ENCODE results near the gene IFT27.

The IFT27 gene

DNA sequence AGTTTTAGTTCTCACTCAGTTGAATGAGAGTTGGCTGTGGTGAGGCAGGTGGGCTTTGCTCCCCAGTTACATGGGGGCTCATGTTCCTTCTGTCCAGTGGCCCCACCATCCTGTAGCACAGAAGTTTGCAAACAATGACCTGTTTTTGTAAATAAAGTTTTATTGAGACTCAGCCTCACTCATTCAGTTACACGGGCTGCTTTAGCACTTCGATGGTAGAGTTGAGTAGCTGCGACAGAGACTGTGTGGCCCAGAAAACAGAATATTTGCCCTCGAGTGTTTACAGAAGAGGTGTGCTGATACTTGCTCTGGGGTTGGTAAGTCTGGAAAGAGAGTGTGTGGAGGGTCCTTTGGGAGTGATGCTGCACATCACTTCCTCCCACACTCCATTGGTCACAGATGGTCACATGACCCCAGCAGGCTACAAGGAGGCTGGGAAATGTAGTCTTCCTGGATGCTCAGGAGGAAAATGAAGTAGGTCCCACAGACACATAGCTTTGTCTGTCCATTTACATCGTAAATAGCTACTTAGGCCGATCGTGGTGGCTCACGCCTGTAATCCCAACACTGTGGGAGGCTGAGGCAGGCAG is 34.6 kb downstream of the IFT27 start:
- no peak for DNase-seq (ENCODE audit: low read depth)
- no peak overlapping the region for H3K4me3 ChIP-seq (ENCODE audit: control insufficient read depth, low read depth, low read length)
- TF ChIP-seq, protein P1, sequence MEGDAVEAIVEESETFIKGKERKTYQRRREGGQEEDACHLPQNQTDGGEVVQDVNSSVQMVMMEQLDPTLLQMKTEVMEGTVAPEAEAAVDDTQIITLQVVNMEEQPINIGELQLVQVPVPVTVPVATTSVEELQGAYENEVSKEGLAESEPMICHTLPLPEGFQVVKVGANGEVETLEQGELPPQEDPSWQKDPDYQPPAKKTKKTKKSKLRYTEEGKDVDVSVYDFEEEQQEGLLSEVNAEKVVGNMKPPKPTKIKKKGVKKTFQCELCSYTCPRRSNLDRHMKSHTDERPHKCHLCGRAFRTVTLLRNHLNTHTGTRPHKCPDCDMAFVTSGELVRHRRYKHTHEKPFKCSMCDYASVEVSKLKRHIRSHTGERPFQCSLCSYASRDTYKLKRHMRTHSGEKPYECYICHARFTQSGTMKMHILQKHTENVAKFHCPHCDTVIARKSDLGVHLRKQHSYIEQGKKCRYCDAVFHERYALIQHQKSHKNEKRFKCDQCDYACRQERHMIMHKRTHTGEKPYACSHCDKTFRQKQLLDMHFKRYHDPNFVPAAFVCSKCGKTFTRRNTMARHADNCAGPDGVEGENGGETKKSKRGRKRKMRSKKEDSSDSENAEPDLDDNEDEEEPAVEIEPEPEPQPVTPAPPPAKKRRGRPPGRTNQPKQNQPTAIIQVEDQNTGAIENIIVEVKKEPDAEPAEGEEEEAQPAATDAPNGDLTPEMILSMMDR (IDR thresholded peaks at IDR 0.05; ENCODE audit: control insufficient read depth, insufficient read depth, low read depth, low read length, missing control alignments), result no peak

GRCh38 chr22:36740716-36741115 is 35.2 kb downstream of the IFT27 start:
- TF ChIP-seq, protein P1 (IDR thresholded peaks at IDR 0.05; ENCODE audit: control insufficient read depth, insufficient read depth, low read depth, low read length, missing control alignments), result no peak
- no peak for DNase-seq (ENCODE audit: low read depth)
- H3K4me3 ChIP-seq (ENCODE audit: control insufficient read depth, low read depth, low read length), result no peak overlapping the region

DNA sequence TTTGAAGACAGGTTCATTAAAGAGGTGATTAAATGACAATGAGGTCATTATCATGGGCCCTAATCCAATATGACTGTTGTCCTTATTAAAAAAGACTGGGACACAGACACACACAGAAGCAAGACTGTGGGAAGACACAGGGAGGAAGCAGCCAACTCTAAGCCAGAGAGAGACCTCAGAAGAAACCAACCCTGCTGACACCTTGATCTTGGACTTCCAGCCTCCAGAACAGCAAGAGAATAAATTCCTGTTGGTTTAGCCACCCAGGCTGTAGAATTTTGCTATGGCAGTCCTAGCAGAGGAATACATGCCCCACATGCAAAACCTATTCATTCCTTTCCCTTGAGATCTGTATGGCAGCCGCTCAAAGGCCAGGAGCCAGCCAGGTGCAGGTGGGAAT is 36.7 kb downstream of the IFT27 start:
- DNase-seq (ENCODE audit: low read depth), result no peak
- no peak overlapping the region for H3K4me3 ChIP-seq (ENCODE audit: control insufficient read depth, low read depth, low read length)
- TF ChIP-seq, protein P1 (IDR thresholded peaks at IDR 0.05; ENCODE audit: control insufficient read depth, insufficient read depth, low read depth, low read length, missing control alignments), result no peak

- TF ChIP-seq, protein P1 (IDR thresholded peaks at IDR 0.05; ENCODE audit: control insufficient read depth, insufficient read depth, low read depth, low read length, missing control alignments), result no peak
- DNase-seq (ENCODE audit: low read depth), result no peak
- H3K4me3 ChIP-seq (ENCODE audit: control insufficient read depth, low read depth, low read length), result no peak overlapping the region
These were observed 37.4 kb downstream of the IFT27 start for GRCh38 chr22:36738416-36739020.

- no peak overlapping the region for H3K4me3 ChIP-seq (ENCODE audit: control insufficient read depth, low read depth, low read length)
- no peak for DNase-seq (ENCODE audit: low read depth)
- TF ChIP-seq, protein P1 (IDR thresholded peaks at IDR 0.05; ENCODE audit: control insufficient read depth, insufficient read depth, low read depth, low read length, missing control alignments), result no peak
These were observed 38.1 kb downstream of the IFT27 start for GRCh38 chr22:36737776-36738175.

- no peak overlapping the region for H3K4me3 ChIP-seq (ENCODE audit: control insufficient read depth, low read depth, low read length)
- DNase-seq (ENCODE audit: low read depth), result no peak
- TF ChIP-seq, protein P1 (IDR thresholded peaks at IDR 0.05; ENCODE audit: control insufficient read depth, insufficient read depth, low read depth, low read length, missing control alignments), result no peak
These were observed 39.1 kb downstream of the IFT27 start for GRCh38 chr22:36736701-36737320.
